A673 (cell line): ENCODE measurements around the gene ARHGAP5.

Source experiments
- CTCF ChIP-seq: fragments of 300-800, 200-600 bp; sonication (generic); conservative IDR thresholded peaks from 2 replicates; pipeline ENCODE4 v1.5.1; 2017; ENCODE audit warnings: low read depth, mild to moderate bottlenecking, antibody characterized with exemption, low read length, moderate library complexity, mixed read lengths
- EZH2 ChIP-seq: fragments of 200-600 bp; sonication (generic); IDR thresholded peaks from 2 replicates; pipeline ENCODE4 v1.6.1; 2017; ENCODE audit warnings: borderline replicate concordance, low read depth, mild to moderate bottlenecking, mixed read lengths, antibody characterized with exemption, low read length; ENCODE audit not compliant: poor library complexity, severe bottlenecking

- no peak for TF ChIP-seq CTCF
- TF ChIP-seq EZH2, result no peak
These were observed 115.7 kb downstream of the ARHGAP5 start for GRCh38 chr14:32192712-32193373.
